ENCODE results near the gene DAW1.

DNA sequence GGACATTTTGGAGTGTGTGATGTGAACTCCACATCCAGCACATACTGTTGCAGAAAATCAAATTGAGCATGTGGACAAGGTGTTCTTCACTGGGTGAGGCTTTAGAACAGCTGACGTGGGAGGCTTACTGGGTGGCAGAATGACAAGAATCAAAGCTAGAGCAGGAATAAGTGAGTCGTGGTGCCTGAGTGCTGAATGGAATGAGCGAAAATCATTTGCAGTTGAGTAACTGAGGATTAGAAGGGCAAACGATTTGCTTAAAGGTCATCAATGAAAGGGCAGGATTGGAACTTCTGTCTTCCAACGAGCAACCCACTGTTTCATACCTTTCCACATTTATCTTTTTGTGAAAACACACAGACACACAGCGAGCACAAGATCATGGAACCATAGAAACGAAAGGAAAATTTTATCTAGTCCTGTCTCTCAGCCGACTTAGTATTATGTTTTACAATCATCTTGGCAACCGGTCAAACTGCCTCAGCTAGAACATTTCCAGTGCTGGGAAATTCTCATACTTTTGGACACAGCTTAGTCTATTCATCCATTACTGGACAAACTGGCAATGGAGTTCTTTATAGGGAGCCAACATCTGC, 7.2 kb upstream of the DAW1 start:
- TF ChIP-seq, protein P1, sequence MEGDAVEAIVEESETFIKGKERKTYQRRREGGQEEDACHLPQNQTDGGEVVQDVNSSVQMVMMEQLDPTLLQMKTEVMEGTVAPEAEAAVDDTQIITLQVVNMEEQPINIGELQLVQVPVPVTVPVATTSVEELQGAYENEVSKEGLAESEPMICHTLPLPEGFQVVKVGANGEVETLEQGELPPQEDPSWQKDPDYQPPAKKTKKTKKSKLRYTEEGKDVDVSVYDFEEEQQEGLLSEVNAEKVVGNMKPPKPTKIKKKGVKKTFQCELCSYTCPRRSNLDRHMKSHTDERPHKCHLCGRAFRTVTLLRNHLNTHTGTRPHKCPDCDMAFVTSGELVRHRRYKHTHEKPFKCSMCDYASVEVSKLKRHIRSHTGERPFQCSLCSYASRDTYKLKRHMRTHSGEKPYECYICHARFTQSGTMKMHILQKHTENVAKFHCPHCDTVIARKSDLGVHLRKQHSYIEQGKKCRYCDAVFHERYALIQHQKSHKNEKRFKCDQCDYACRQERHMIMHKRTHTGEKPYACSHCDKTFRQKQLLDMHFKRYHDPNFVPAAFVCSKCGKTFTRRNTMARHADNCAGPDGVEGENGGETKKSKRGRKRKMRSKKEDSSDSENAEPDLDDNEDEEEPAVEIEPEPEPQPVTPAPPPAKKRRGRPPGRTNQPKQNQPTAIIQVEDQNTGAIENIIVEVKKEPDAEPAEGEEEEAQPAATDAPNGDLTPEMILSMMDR (optimal IDR thresholded peaks at IDR 0.05 in 1 of 3, IDR thresholded peaks at IDR 0.05 in 1 of 3, conservative IDR thresholded peaks at IDR 0.05 in 1 of 3; ENCODE audit: extremely low read depth in 1 of 3, insufficient read depth in 2 of 3, low read length in 3 of 3) = no peak
- TF ChIP-seq EZH2 (IDR thresholded peaks at IDR 0.05; ENCODE audit: low read length) = no peak

Measured in keratinocyte (primary cell).